Frontal cortex (tissue), 4 donors: ENCODE measurements around the gene ASB2. TPM values are rescaled to one million over a fixed set of nuclear protein-coding genes. Genes with fewer than 3 reads are reported as not detected.
A peak's percentile ranks its signal among the peaks of the same experiment; 100 is the strongest.

Source experiments
- DNase-seq, 2 donors: peaks; one replicate each; pipeline ENCODE4 v3.0.0; 2012; ENCODE audit warnings: low spot score in 2 of 2
- FAIRE-seq: peaks from 2 replicates; lab custom pipeline; 2012; peaks lifted over from hg19 to GRCh38; lab: Jason Lieb, UNC
- total RNA-seq: library from RNA; depleted of rRNA; stranded (reverse); fragments of >200 nt; gene quantifications from one replicate; pipeline ENCODE4 v1.2.3, GENCODE V29; 2014
- donor health status: control.
- donor health status: control.
- donor health status: control.

The ASB2 gene
- total RNA-seq, 1 donor from 2014 or later, result under 0.01 TPM

- DNase-seq (no peak), FAIRE-seq (no peak)
Observed at GRCh38 chr14:93915800-93916199, 60.6 kb downstream of the ASB2 start.

DNA sequence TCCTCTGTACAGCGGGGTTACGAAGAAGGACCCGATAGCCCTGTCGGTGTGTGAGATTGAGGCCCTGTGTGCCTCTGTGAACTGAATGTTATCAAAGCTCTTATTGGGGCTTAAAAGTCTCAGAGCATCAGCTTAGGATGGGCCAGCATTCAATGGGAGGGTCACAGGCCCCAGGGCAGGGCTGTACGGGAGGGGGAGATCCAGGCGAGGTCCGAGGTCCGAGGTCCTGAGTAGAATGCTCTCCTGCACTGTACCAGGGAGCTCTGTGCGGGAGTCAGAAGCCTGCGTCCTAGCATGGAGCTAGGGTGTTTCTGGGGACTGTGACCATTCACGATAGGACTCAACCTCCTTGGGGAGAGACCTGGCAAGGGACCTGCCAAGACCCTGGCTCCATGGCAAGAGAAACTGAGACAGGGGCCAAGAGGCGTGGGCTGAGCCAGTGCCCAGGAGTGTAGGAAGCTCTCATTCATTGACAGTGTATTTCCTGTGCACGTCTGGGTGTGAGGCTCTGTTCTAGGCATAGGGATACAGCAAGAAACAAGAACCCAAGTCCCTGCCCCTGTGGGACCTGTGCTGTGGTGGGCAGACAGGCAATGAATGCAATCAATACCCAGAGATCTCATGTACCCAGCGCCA is 61.2 kb downstream of the ASB2 start:
- FAIRE-seq, result no peak

DNA sequence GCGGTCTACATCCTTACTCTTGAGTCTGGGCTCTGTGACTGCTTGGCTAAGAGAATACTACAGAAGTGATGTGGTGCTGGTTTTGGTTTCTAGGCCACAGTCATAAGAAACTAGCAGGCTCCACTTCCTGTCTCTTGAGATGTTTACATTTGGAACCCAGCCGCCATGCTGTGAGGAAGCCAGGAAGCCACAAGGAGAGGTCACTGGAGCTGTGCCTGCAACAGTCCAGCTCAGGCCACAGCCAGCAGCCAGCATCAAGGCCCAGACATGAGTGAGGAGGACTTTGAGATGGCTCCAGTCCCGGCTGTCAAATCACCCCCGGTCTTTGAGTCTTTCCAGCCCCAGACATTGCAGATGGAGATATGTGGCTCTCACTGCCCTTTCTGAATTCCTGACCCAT is 62.1 kb downstream of the ASB2 start:
- FAIRE-seq (no peak), DNase-seq (no peak)

More for the DNA sequence above, 61.2 kb downstream of the ASB2 start:
- DNase-seq, result no peak

DNA sequence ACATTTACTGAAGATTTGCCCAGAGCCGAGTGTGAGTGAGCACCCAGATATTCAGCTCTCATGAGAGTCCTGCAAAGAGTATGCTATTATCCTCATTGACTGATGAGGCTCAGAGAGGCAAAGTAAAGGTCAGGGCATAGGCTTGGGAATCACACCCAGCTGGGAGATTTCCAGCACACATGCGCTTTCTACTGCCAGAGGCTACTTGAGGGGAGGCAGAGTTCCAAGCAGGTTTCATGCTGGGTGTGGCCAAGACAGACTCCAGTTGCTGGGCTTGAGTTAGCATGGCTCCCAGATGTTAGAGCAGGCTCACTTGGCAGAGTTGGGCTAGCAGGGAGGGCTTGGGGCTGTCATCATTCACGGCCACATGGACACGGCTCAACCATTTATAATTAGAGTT is 63.6 kb downstream of the ASB2 start:
- FAIRE-seq (no peak), DNase-seq (no peak)

GRCh38 chr14:93911975-93912615 is 64.3 kb downstream of the ASB2 start:
- no peak for DNase-seq
- FAIRE-seq, result no peak

- no peak for FAIRE-seq
- no peak for DNase-seq
Observed at GRCh38 chr14:93909429-93910128, 66.8 kb downstream of the ASB2 start.

GRCh38 chr14:93906341-93907329 is 69.7 kb downstream of the ASB2 start:
- peak in 1 of 2 donors; percentile 61 for DNase-seq
- FAIRE-seq, result no peak

DNA sequence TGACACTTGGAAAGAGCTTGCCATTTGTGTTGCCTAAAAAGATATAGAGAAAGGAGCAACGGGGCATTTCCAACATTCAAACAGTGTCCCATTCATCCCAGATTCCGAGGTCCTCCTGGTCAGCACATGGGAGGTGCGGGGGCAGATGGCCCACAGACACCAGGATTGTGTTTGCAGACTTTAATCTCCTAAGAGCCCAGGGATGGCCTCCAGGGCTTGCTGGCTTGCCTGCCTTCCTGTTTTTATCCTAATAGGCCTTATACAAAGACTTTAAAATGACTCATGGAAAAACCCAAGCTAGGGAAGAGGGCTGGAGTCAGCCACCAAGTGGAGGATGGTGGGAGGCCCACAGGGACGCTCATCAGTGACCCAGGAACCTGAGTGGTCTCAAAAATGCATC is 70.7 kb downstream of the ASB2 start:
- DNase-seq (no peak), FAIRE-seq (no peak)

GRCh38 chr14:93903342-93904184 is 72.8 kb downstream of the ASB2 start:
- DNase-seq, result no peak
- no peak for FAIRE-seq

DNA sequence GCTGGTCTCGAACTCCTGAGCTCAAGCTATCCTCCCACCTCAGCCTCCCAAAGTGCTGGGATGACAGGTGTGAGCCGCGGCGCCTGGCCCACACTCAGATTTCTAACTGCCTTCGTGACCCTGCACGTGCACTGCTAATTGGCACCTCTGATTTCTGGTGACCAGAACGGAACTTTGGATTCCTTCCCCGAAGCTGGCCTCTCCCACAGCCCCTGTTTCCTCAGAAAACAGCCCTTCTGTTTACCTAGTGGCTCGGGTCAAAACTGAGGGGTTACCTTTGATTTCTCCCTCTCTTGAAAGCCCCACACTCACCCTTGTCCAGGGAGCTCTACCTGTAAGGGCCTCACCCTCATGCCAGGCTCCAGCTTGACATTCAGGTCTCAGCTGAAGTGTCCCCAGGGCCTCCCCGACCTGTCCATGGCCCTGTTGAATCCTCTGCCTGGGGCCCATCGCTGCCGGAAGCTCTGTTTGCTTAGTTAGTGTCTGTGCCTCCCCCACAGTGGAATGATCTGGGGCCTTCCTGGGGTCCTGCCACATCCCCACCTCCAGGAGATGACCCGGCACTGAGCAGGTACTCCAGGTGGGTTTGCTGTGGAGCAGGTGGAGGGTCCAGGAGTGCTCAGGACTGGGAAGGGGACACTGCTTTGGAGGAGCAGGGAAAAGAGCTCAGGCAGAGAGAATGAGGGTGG is 73.6 kb downstream of the ASB2 start:
- DNase-seq (no peak), FAIRE-seq (no peak)

DNA sequence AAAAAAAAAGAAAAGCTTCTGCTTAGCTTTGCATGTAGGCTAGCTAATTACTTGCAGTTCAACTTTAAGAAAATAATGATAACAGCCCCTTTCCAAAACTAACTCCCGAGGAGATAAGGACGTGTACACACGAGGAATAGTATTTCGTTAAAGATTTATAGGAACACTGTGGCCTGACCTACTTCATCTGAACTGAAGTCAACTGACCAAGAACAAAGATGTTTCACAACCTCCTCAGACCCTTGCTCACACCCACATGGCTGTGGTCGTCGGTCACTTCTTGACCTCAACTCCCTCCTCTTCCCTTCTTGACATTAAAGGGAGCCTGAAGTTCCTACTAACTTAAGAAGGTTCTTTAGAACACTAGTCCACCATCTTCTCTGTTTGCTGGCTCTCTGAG is 74.6 kb downstream of the ASB2 start:
- FAIRE-seq (no peak), DNase-seq (no peak)

- FAIRE-seq, result no peak
Observed at GRCh38 chr14:93898731-93899130, 77.6 kb downstream of the ASB2 start.

DNA sequence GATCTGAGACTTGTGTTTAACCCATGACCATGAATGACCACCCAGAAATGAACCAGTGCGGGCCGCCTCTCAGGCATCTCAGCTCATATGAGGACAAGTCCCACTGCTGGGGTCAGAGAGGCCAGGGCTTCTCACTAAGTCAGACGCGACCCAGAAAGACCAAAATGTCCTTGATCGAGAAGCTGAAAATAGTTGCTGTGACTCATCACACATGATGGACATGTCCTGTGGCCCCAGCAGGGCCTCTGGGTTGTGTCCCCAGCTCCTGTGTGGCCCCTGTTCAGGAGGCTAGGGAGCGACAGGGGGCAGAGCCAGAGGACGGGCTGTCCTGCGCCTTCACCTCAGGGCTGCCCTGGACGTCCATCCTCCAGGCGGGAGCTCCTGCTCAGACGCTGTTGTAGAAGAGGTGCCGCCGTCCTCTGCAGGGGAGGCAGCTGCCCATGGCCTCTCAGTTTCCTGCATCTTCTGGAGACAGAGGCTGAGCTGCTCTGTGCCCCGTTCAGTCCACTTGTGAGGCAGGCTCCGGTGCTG is 78.2 kb downstream of the ASB2 start:
- no peak for FAIRE-seq

More at GRCh38 chr14:93898731-93899130, 77.6 kb downstream of the ASB2 start:
- DNase-seq, result no peak

GRCh38 chr14:93897476-93897845 is 78.9 kb downstream of the ASB2 start:
- DNase-seq, result no peak
- FAIRE-seq, result no peak

More for the DNA sequence above, 78.2 kb downstream of the ASB2 start:
- no peak for DNase-seq

GRCh38 chr14:93895023-93895604 is 81.3 kb downstream of the ASB2 start:
- no peak for FAIRE-seq
- no peak for DNase-seq

DNA sequence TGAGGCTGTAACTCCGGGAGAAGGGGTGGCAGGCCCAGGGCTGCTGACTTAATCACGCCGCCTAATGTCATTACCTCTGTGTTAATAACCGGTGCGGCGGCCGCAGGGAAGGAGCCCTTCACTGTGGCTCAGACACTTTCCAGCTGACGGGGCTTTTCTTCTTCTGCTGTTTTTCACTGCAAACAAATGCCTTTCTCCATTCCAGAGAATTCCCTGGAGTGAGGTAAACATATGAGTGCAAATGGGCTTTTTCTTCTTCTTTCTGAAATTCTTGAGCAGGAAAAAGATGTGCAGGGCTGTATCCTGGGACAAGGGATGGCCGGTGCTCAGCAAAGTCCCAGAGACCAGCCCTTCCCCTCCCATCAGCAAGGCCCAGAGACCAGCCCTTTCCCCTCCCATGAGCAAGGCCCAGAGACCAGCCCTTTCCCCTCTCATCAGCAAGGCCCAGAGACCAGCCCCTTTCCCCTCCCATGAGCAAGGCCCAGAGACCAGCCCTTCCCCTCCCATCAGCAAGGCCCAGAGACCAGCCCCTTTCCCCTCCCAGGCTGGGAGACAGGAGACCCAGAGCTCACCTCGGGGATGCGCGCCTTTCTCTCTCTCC is 82.6 kb downstream of the ASB2 start:
- no peak for FAIRE-seq
- DNase-seq, result no peak

DNA sequence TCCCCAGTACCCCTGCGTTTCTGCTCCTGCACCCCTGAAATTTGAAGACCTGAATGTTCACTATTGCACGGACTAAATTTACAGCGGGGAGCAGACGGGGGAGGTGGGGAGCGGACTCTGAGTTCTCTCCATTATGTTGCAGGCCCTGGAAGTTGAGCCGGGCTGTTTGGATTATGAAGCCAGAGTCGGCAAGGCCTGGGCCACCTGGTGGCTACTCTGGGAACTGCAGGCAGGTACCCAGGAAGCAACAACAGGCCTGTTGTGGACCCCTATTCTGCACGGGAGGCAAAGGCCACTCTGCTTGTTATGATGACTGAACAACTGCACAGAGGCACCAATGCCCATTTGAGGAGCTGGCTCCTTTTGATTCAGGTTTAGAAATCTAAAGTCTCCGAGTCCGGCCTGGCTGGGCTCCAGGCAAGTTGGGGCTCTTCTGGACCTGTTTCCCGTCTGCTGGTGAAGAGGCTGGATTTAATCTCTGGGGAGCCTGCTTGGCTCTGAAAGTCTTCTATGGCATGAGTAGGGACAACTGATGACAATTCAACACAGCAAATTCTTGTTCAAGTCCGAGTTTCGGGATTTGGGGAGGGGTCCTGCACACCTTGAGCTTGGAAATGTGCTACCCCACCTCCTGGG is 83.3 kb downstream of the ASB2 start:
- DNase-seq (peak; percentile 38 to 67), FAIRE-seq (no peak)
